GM13977 (cell line): ENCODE data around the gene RAPGEF3.
A peak's percentile ranks its signal among the peaks of the same experiment; 100 is the strongest.

ENCODE experiments used
- DNase-seq: peaks from one replicate; pipeline ENCODE4 v3.0.0; 2012; ENCODE audit warnings: low spot score
- CTCF ChIP-seq: IDR thresholded peaks from 2 replicates; pipeline ENCODE4 v1.5.1; 2012; ENCODE audit warnings: mild to moderate bottlenecking, control low read depth; ENCODE audit not compliant: insufficient read depth; ENCODE audit errors: extremely low read depth, missing control alignments
- in situ Hi-C: fragments of 300-500 bp; cut with MboI; formaldehyde crosslinking; loops from one replicate; pipeline ENCODE4 v1.12.0; 2022; ENCODE audit warnings: low sequenced_read_pairs, low pct_unique_long_range_greater_than_20kb, mixed read lengths, inconsistent platforms; ENCODE audit not compliant: unreplicated experiment

RAPGEF3 gene

GRCh38 chr12:47758834-47759690, at the start of gene RAPGEF3:
Gene RAPGEF3, minus strand, starts transcription at chr12:47758880. Its CDS starts 324 bp downstream, at chr12:47758556.
- TF ChIP-seq CTCF: peak; percentile 63
- in situ Hi-C loops: no loop called here
- DNase-seq: peak; percentile 86

GRCh38 chr12:47808050-47808449, 49.4 kb upstream of the RAPGEF3 start:
- DNase-seq: peak; percentile 58
- TF ChIP-seq CTCF: no peak
- in situ Hi-C loops: no loop called here

- no peak for DNase-seq
- in situ Hi-C loops: no loop called here
- TF ChIP-seq CTCF: no peak
Measured at GRCh38 chr12:47807338-47807737, 48.7 kb upstream of the RAPGEF3 start.

GRCh38 chr12:47805417-47805816, 46.7 kb upstream of the RAPGEF3 start:
- in situ Hi-C loops: no loop called here
- DNase-seq: no peak
- TF ChIP-seq CTCF: no peak

- in situ Hi-C loops: no loop called here
- no peak for DNase-seq
- no peak for TF ChIP-seq CTCF
Measured at GRCh38 chr12:47804171-47804570, 45.5 kb upstream of the RAPGEF3 start.

- no peak for DNase-seq
- no peak for TF ChIP-seq CTCF
- in situ Hi-C loops: no loop called here
Measured at GRCh38 chr12:47803191-47803875, 44.7 kb upstream of the RAPGEF3 start.
